GM23248 (cell line): ENCODE measurements around the gene TBC1D8.

ENCODE experiments used
- EZH2 ChIP-seq: fragments of 200-600 bp; sonication (generic); IDR thresholded peaks from 2 replicates; pipeline ENCODE4 v1.6.1; 2018; ENCODE audit warnings: antibody characterized with exemption, mild to moderate bottlenecking; ENCODE audit not compliant: insufficient read depth, poor library complexity, severe bottlenecking
- EZH2phosphoT487 ChIP-seq: fragments of 200-600 bp; sonication (generic); IDR thresholded peaks from 2 replicates; pipeline ENCODE4 v1.6.1; 2018; ENCODE audit warnings: antibody characterized with exemption, moderate library complexity, mild to moderate bottlenecking, low read depth; ENCODE audit not compliant: insufficient read depth

GRCh38 chr2:101157272-101157671 is 6.1 kb upstream of the TBC1D8 start:
- TF ChIP-seq EZH2 = no peak
- no peak for TF ChIP-seq EZH2phosphoT487
